NCI-H774 (cell line): ENCODE results near the gene POLL.
A peak's percentile ranks its signal among the peaks of the same experiment; 100 is the strongest.

Experiments used
- DNase-seq: peaks from one replicate; lab custom pipeline; 2025; lab: John Stamatoyannopoulos, UW

The POLL gene

GRCh38 chr10:101573885-101574753, 13.9 kb downstream of the POLL start:
- DNase-seq, result no peak

GRCh38 chr10:101572785-101573184, 15.3 kb downstream of the POLL start:
- no peak for DNase-seq

- no peak for DNase-seq
Observed at GRCh38 chr10:101572126-101572525, 15.9 kb downstream of the POLL start.

- DNase-seq, result no peak
Observed at GRCh38 chr10:101571271-101571925, 16.7 kb downstream of the POLL start.

DNA sequence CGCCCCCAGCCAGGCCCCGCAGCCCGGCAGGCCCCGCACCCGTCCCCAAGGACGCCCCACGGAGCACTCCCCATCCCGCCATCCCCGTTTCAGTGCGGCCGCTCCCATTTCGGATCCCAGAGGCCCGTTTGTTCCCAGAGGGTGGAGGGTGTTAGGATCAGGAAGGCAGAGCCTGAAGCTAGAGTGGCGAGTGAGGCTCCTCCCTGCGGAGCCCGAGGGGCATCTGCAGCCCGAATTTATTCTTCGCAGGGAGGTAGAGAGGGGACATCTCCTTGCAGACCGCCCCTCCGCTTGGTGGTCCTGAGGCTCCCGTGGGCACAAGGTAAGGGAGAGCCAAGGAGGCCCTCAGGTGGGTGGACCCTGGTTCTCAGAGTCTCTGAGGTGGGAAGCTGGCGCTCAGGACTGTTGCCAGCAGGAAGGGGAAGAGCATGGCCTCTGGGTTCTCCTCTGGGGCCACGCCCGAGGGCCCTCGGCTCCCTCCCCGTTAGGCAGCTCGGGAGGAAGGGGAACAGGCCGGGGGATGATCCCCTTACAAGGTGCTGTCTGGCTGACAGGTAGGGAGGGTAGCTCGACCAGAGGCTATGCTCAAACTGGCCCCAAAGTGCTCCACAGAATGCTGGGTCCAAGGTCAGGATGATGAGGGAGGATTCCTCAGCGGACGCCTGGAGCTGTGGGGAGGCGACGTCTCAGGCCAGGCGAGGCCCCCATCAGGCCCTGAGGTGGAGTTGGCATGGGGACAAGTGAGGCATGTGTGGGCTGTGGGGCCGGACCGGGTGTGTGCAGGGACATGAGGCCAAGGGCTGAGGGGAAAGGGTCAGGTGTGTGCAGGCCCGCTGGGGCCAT, 17.4 kb downstream of the POLL start:
- DNase-seq, result no peak

GRCh38 chr10:101569622-101570427, 18.2 kb downstream of the POLL start:
- DNase-seq, result peak; percentile 14

GRCh38 chr10:101569323-101569621, 18.8 kb downstream of the POLL start:
- DNase-seq, result no peak

- DNase-seq, result no peak
Observed at GRCh38 chr10:101568054-101568745, 19.9 kb downstream of the POLL start.

- no peak for DNase-seq
Observed at GRCh38 chr10:101567165-101568006, 20.7 kb downstream of the POLL start.

DNA sequence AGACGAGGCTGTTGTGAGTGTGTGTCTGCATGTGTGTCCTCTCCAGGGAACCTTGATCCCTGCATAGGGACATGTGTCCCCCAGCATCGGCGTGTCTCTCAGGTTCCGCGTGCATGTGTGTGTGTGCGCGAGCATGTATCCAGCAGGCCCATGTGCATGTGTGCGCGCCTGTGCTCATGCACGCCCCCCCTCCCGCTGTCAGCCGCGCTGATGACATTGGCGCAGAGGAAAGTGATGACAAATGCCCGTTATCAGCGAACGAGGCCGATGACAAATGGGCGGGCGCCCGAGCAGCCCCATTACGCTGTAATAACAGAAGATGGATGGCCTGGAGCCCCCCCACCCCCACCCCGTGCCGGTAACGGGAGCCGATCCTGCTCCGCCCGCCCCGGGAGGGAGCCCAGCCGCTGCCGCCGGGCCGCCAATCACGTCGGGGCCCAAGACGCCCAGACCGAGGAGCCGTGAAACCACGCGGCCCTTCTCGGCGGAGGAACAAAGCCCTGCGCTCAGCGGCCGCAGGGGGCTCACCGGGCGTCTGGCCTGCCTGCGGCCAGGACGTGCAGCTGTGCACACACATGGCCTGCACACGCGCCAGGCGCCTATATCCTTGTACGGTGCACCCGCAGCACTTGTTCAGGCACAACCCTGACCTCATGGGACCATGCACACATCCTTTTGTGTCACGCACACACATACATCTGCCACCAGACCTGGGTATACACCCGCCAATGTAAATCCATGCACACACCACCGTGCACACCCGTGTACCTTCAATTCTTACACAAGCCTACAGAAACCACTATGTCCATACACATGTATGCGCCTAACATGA, 21.5 kb downstream of the POLL start:
- DNase-seq, result peak; percentile 19

DNA sequence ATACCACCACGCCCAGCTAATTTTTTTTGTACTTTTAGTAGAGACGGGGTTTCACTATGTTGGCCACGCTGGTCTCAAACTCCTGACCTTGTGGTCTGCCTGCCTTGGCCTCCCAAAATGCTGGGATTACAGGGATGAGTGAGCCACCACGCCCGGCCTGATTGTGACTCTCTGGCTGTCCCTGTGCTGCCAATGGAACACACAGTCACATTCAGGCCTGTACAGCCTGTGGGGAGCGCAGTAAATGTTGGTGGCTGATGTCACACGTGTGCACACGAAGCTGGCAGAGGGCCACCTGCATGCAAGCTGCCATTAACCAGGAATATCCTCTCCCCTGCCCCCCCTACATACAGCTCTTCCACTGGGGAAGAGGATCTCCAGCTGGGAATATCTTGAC, 22.1 kb downstream of the POLL start:
- no peak for DNase-seq

- no peak for DNase-seq
Observed at GRCh38 chr10:101565370-101565900, 22.6 kb downstream of the POLL start.

- no peak for DNase-seq
Observed at GRCh38 chr10:101564490-101564991, 23.5 kb downstream of the POLL start.

DNA sequence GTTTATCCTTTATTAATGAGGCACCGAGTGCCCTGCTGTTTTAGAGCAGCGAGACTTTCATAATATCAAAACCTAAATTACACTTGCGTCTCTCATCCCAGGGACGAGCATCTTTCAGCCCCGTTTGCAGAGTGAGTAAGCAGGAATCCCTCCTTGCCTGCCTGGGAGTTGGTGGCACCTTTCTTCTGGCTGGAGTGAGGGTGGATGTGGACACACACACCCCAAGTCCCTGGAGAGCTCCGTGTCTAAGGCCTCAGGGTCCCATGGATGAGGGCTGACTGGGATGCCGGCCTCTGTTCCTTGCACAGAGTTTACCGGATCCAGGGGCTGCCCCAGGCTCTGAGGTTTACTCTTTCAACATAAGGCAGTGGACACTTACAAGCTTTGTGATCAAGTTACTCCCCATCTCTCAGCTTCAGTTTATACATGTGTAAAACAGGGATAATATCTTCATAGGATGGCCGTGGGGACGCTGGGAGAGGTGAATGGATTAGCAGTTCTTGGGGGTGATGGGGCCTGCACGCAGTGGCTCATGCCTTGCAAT, 24.5 kb downstream of the POLL start:
- no peak for DNase-seq

GRCh38 chr10:101563007-101563406, 25.1 kb downstream of the POLL start:
- DNase-seq, result no peak

GRCh38 chr10:101562231-101562630, 25.8 kb downstream of the POLL start:
- no peak for DNase-seq

DNA sequence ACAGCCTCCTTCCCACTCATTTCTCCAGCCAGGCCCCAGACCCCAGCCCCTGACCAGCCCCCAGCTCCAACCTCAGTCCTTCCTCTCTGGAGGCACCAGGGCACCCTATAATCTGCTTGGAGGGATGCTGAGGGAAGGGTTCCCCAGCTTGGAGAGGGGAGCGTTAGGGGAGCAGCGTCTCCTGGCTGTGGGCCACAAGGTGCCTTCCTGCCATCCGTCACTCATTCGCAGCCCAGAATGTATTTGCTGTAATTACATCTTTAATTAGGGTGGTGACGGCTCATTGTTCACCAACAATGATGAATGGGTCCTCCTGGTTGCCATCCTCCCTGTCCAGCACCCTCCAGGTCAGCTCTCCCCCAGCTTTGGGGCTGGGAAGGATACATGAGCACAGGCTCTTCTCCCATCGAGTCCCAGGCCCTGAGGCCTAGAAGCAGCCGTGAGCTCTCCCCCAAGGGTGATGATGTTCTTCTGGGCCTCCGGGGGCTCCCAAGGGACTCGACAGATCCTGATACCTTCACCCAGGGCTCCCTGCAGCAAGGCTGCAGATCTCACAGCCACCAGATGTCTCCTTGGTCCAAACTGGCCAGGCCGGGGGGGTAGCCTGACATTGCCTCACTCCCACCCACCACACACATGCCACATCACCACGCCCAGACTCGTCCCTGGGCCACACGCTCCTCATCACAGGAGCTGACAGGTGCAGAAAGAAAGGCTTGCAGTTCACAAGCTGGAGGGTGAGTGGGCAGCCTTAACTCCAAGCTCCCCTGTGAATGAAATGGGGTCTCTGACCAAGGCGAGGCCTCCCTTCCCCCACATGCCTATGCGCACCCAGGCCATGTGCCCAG, 26.8 kb downstream of the POLL start:
- no peak for DNase-seq
